Measurements from ENCODE around the gene SHKBP1. TPM values are rescaled to one million over a fixed set of nuclear protein-coding genes. Genes with fewer than 3 reads are reported as not detected.

SHKBP1 gene
- total and polyA plus RNA-seq, 2 donors from 2014 or later: 69.6 to 91.3 TPM

DNA sequence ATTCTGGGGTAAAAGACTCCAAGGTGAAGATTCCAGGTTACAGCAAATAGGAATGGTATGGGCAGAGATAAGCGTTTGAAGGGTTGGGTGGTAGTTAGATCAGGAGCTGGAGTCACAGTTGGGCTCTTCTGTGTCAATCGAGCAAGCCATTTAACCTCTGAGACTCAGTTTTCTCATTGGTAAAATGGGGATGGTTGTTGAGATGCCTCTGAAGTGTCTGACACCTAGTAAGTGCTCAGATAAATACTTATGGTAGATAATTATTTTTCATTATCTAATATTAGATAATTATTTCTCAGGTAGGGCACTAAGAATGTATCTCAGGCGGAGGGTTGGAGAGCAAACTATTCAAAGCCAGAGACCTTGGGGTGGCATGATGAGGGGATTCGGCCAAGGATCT lies 32.3 kb downstream of the SHKBP1 start:
- peaks cover 0 to 14% (median 0%) of the 10 kb centered on the region in 3 donors for H3K4me1 ChIP-seq (ENCODE audit: control insufficient read depth in 2 of 3, insufficient read depth in 2 of 3, low read depth in 1 of 3, low read length in 3 of 3)
- intact Hi-C loops (cut with DNase I): no loop called here
- peaks cover 0 to 3% (median 0%) of the 10 kb centered on the region in 3 donors for H3K36me3 ChIP-seq (ENCODE audit: control insufficient read depth in 2 of 3, insufficient read depth in 3 of 3, low read length in 3 of 3)
- TF ChIP-seq CTCF (IDR thresholded peaks at IDR 0.05; ENCODE audit: borderline replicate concordance, extremely low read depth, insufficient read depth): no peak
- H3K4me3 ChIP-seq (ENCODE audit: low read length in 3 of 3): peak overlapping the region in 1 of 3 donors; percentile 41
- H3K9ac ChIP-seq (ENCODE audit: low read length in 3 of 3): no peak overlapping the region
- no peak for DNase-seq
- H3K27me3 ChIP-seq (ENCODE audit: control insufficient read depth, insufficient read depth, low read length): no peaks in the 10 kb centered on the region
- no peaks in the 10 kb centered on the region for H3K9me3 ChIP-seq (ENCODE audit: control insufficient read depth in 2 of 3, insufficient read depth in 1 of 3, low read length in 3 of 3)
- no peak for FAIRE-seq
- H3K27ac ChIP-seq (ENCODE audit: low read depth in 2 of 2, low read length in 2 of 2): no peak overlapping the region

- FAIRE-seq (no peak), DNase-seq (peak; percentile 62 to 98 (median 74))
- TF ChIP-seq CTCF (IDR thresholded peaks at IDR 0.05; ENCODE audit: borderline replicate concordance, extremely low read depth, insufficient read depth): no peak
- peak overlapping the region in 1 of 3 donors; percentile 34 for H3K9ac ChIP-seq (ENCODE audit: low read length in 3 of 3)
- H3K27ac ChIP-seq (ENCODE audit: low read depth in 2 of 2, low read length in 2 of 2): peak overlapping the region; percentile 65 to 76
- no peaks in the 10 kb centered on the region for H3K9me3 ChIP-seq (ENCODE audit: control insufficient read depth in 2 of 3, insufficient read depth in 1 of 3, low read length in 3 of 3)
- peaks cover 0 to 14% (median 0%) of the 10 kb centered on the region in 3 donors for H3K4me1 ChIP-seq (ENCODE audit: control insufficient read depth in 2 of 3, insufficient read depth in 2 of 3, low read depth in 1 of 3, low read length in 3 of 3)
- peaks cover 0 to 3% (median 0%) of the 10 kb centered on the region in 3 donors for H3K36me3 ChIP-seq (ENCODE audit: control insufficient read depth in 2 of 3, insufficient read depth in 3 of 3, low read length in 3 of 3)
- H3K4me3 ChIP-seq (ENCODE audit: low read length in 3 of 3): peak overlapping the region in 1 of 3 donors; percentile 41
- H3K27me3 ChIP-seq (ENCODE audit: control insufficient read depth, insufficient read depth, low read length): no peaks in the 10 kb centered on the region
- intact Hi-C loops (cut with DNase I): no loop called here
These were observed 33.1 kb downstream of the SHKBP1 start for GRCh38 chr19:40609561-40610395.

DNA sequence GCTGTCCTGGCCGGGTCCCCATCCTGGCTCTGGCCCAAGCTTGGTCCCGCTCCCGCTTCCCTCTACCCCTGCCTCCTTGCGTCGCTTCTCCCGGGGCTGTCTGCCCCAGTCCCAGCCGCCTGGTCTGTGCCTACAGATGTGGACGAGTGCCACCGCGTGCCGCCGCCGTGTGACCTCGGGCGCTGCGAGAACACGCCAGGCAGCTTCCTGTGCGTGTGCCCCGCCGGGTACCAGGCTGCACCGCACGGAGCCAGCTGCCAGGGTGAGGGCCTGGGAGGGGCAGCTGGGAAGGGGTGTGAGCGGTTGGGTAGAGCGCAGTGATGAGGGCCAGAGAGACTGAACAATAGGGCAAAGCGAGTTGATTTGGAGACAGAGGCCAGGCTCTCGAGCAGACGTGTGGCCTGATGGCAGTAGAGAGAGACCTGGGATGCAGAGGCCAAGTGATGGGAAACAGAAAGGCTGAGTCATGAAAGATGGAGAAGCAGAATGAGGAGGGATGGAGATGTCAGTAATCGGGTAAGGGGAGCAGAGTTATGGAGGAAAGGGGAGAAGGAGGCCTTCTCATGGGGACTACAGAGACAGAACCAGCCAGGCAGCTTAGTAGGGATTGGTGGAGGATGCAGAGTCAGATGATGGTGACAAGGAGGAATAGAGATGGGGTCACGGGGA lies 33.9 kb downstream of the SHKBP1 start:
- DNase-seq (peak in 4 of 5 donors; percentile 28 to 88 (median 56)), FAIRE-seq (no peak)
- Histone ChIP-seq H3K9ac (ENCODE audit: low read length in 3 of 3) (no peak overlapping the region), H3K36me3 (ENCODE audit: control insufficient read depth in 2 of 3, insufficient read depth in 3 of 3, low read length in 3 of 3) (peaks cover 0 to 3% (median 0%) of the 10 kb centered on the region in 3 donors), H3K4me3 (ENCODE audit: low read length in 3 of 3) (peak overlapping the region in 1 of 3 donors; percentile 41), H3K27me3 (ENCODE audit: control insufficient read depth, insufficient read depth, low read length) (no peaks in the 10 kb centered on the region), H3K27ac (ENCODE audit: low read depth in 2 of 2, low read length in 2 of 2) (peak overlapping the region; percentile 65 to 76), H3K4me1 (ENCODE audit: control insufficient read depth in 2 of 3, insufficient read depth in 2 of 3, low read depth in 1 of 3, low read length in 3 of 3) (peaks cover 0 to 8% (median 0%) of the 10 kb centered on the region in 3 donors), H3K9me3 (ENCODE audit: control insufficient read depth in 2 of 3, insufficient read depth in 1 of 3, low read length in 3 of 3) (no peaks in the 10 kb centered on the region)
- TF ChIP-seq CTCF (IDR thresholded peaks at IDR 0.05; ENCODE audit: borderline replicate concordance, extremely low read depth, insufficient read depth): no peak
- intact Hi-C loops (cut with DNase I): no loop called here

Data from kidney (tissue), 14 donors.